ENCODE measurements around the gene DNAH17. TPM values are rescaled to one million over a fixed set of nuclear protein-coding genes. Genes with fewer than 3 reads are reported as not detected.

DNAH17 gene
- total RNA-seq, 1 donor from 2014 or later = 2.0 TPM

DNA sequence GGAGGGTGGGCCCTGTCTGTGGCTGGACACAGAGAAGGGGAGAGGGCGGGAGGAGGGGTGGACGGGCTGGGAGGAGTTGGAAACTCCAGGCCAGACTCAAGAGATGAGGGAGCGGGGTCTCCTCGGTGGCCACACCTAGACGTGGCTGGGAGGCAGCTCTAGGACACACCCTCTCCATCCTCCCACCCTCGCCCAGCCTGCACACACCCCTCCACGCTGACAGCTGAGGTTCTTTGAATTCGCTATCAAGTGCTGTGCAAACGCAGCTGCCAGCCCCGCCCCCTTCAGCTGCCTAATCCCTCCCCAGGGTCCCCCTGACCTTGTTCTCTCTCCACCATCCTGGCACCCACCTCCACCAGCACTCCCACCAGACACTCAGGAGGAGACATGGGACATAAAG lies 48.7 kb downstream of the DNAH17 start:
- intact Hi-C loops (cut with DNase I) = no loop called here
- TF ChIP-seq POLR2AphosphoS5 (IDR thresholded peaks at IDR 0.05; ENCODE audit: insufficient read depth in 1 of 2, low read depth in 1 of 2) = no peak
- TF ChIP-seq CTCF (IDR thresholded peaks at IDR 0.05) = no peak
- no peak for TF ChIP-seq POLR2A (IDR thresholded peaks at IDR 0.05)
- Histone ChIP-seq H3K36me3 (no peaks in the 10 kb centered on the region), H3K27ac (no peak overlapping the region), H3K9me3 (no peaks in the 10 kb centered on the region), H3K4me3 (no peak overlapping the region), H3K4me1 (no peaks in the 10 kb centered on the region), H3K27me3 (no peaks in the 10 kb centered on the region)
- no peak for DNase-seq (ENCODE audit: extremely low spot score in 2 of 2)

DNA sequence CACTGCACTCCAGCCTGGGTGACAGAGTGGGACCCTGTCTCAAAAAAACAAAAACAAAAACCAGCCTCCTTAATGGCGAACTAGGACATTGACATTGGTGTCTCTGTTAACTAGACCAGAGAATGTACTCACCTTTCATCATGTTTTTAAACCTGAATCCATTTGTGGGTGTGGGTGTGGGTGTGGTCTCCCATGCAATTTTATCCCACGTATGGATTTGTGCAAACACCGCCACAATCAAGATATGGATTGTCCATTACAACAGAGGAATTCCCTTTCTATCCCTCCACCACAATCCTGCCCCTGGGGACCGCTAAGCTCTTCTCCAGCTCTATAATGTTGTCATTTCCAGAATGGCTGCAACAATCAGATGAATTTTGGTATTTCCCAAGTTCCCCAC lies 49.9 kb downstream of the DNAH17 start:
- no peak for DNase-seq (ENCODE audit: extremely low spot score in 2 of 2)
- Histone ChIP-seq H3K36me3 (no peaks in the 10 kb centered on the region), H3K9me3 (no peaks in the 10 kb centered on the region), H3K27ac (no peak overlapping the region), H3K27me3 (no peaks in the 10 kb centered on the region), H3K4me3 (no peak overlapping the region), H3K4me1 (no peaks in the 10 kb centered on the region)
- no peak for TF ChIP-seq CTCF (IDR thresholded peaks at IDR 0.05)
- TF ChIP-seq POLR2A (IDR thresholded peaks at IDR 0.05) = no peak
- no peak for TF ChIP-seq POLR2AphosphoS5 (IDR thresholded peaks at IDR 0.05; ENCODE audit: insufficient read depth in 1 of 2, low read depth in 1 of 2)
- intact Hi-C loops (cut with DNase I) = no loop called here

DNA sequence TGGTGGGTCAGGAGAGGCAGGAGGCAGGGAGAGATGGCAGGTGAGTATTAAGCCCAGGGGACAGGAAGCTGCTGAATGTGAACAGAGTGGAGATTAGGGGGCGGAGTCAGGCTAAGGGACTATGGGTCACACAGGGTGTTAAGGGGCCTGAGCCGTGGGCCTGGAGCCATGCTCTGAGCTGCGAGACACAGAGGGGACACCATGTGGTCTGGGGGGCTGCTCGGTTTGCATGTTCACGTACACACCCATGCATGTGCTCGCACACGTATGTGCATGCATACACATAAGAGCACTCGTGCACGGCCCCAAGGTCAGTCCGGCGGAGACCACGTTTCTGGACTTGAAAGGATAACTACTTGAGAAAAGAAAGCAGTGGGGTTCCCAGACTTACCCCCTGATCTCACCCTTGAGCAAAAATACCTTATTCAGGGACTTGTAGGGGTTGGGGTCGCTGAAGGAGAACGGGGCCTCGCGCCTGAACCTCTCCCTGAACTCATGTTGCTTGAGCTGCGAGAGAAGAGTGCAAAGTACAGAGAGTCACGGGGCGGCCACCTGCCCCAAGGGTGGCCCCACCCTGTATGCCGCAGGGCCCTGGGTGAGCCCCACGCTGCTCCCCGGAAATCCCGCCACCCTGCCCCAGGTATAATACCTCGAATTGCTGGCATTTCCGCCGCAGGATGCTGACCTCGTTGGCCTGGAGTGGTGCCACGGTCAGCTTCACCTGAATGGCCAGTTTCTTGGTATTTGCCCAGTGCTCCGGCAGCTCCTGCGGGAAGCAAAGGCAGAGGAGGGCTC lies 50.8 kb downstream of the DNAH17 start:
- TF ChIP-seq POLR2A (IDR thresholded peaks at IDR 0.05) (no peak), POLR2AphosphoS5 (IDR thresholded peaks at IDR 0.05; ENCODE audit: insufficient read depth in 1 of 2, low read depth in 1 of 2) (no peak), CTCF (IDR thresholded peaks at IDR 0.05) (no peak)
- Histone ChIP-seq H3K4me3 (no peak overlapping the region), H3K27ac (no peak overlapping the region), H3K9me3 (no peaks in the 10 kb centered on the region), H3K36me3 (no peaks in the 10 kb centered on the region), H3K27me3 (no peaks in the 10 kb centered on the region), H3K4me1 (no peaks in the 10 kb centered on the region)
- intact Hi-C loops (cut with DNase I) = no loop called here
- no peak for DNase-seq (ENCODE audit: extremely low spot score in 2 of 2)

DNA sequence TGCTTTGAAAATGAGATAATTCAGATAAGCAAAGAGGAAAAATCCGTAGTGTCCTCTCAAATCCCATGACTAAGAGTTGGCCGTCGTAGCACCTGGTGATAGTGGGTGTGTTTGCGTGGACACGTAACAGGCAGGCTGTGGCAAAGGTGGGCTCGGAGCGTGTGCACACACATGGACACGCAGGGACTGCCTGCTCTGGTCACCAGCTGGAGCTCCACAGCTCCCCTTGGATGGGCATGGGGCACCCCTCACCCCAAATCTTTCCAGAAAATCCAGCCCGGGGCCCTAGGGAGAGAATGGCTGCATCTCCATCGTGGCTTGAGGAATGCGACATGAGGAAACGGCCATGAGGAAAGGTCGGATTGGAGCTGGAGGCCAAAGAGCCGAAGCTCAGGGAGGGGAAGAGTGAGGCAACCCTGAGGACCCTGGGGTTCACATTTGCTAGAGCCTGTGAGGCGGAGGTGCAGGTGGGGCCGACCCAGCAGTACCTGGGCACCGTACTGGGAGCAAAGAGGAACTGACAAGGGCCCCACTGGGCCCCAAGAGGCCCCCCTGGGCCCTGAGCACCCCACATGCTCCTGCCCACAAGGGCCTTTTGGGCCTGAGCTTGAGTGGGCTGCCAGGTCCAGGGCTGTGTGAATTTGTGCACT lies 51.6 kb downstream of the DNAH17 start:
- intact Hi-C loops (cut with DNase I) = no loop called here
- no peaks in the 10 kb centered on the region for H3K9me3 ChIP-seq
- H3K27me3 ChIP-seq = no peaks in the 10 kb centered on the region
- TF ChIP-seq POLR2A (IDR thresholded peaks at IDR 0.05) (no peak), CTCF (IDR thresholded peaks at IDR 0.05) (no peak), POLR2AphosphoS5 (IDR thresholded peaks at IDR 0.05; ENCODE audit: insufficient read depth in 1 of 2, low read depth in 1 of 2) (no peak)
- H3K27ac ChIP-seq = no peak overlapping the region
- no peak overlapping the region for H3K4me3 ChIP-seq
- DNase-seq (ENCODE audit: extremely low spot score in 2 of 2) = no peak
- no peaks in the 10 kb centered on the region for H3K36me3 ChIP-seq
- no peaks in the 10 kb centered on the region for H3K4me1 ChIP-seq

Measured in vagina (tissue), 2 donors.